Measurements from ENCODE around the gene BPTF.

DNA sequence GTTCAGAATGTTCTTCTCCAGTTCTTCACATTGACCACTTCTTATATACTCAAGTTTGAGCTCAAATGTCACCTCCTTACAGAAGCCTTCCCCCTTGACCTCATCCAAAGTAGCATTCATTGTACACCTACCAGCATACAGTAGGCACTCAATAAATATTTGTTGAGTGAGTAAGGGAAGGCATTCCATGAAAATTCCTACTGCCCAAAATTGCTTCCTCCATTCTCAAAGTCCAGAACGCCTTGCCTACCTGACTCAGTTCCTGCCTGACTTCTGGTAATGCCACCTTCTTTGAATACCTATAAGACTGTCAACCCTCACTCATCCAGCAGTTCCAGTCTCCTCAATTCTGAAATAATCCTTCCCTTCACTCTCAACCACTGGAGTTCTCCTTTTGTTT lies 14.8 kb upstream of the BPTF start:
- TF ChIP-seq ZNF23 (tag by site-specific recombination; IDR thresholded peaks at IDR 0.05; ENCODE audit: borderline replicate concordance), result no peak
- TF ChIP-seq ZNF214 (tag by site-specific recombination; IDR thresholded peaks at IDR 0.05; ENCODE audit: borderline replicate concordance), result no peak
- no peak for TF ChIP-seq ZNF624 (tag by site-specific recombination; IDR thresholded peaks at IDR 0.05)
- TF ChIP-seq, protein P1, sequence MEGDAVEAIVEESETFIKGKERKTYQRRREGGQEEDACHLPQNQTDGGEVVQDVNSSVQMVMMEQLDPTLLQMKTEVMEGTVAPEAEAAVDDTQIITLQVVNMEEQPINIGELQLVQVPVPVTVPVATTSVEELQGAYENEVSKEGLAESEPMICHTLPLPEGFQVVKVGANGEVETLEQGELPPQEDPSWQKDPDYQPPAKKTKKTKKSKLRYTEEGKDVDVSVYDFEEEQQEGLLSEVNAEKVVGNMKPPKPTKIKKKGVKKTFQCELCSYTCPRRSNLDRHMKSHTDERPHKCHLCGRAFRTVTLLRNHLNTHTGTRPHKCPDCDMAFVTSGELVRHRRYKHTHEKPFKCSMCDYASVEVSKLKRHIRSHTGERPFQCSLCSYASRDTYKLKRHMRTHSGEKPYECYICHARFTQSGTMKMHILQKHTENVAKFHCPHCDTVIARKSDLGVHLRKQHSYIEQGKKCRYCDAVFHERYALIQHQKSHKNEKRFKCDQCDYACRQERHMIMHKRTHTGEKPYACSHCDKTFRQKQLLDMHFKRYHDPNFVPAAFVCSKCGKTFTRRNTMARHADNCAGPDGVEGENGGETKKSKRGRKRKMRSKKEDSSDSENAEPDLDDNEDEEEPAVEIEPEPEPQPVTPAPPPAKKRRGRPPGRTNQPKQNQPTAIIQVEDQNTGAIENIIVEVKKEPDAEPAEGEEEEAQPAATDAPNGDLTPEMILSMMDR (tag by site-specific recombination; IDR thresholded peaks at IDR 0.05), result no peak
- no peak for TF ChIP-seq ATF2 (tag by site-specific recombination; IDR thresholded peaks at IDR 0.05; ENCODE audit: low read depth)
- TF ChIP-seq ZNF10 (tag by site-specific recombination; IDR thresholded peaks at IDR 0.05), result no peak
- no peak for TF ChIP-seq ZBTB17 (tag by site-specific recombination; IDR thresholded peaks at IDR 0.05)
- TF ChIP-seq, protein P2, sequence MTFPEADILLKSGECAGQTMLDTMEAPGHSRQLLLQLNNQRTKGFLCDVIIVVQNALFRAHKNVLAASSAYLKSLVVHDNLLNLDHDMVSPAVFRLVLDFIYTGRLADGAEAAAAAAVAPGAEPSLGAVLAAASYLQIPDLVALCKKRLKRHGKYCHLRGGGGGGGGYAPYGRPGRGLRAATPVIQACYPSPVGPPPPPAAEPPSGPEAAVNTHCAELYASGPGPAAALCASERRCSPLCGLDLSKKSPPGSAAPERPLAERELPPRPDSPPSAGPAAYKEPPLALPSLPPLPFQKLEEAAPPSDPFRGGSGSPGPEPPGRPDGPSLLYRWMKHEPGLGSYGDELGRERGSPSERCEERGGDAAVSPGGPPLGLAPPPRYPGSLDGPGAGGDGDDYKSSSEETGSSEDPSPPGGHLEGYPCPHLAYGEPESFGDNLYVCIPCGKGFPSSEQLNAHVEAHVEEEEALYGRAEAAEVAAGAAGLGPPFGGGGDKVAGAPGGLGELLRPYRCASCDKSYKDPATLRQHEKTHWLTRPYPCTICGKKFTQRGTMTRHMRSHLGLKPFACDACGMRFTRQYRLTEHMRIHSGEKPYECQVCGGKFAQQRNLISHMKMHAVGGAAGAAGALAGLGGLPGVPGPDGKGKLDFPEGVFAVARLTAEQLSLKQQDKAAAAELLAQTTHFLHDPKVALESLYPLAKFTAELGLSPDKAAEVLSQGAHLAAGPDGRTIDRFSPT (tag by site-specific recombination; IDR thresholded peaks at IDR 0.05), result no peak
- TF ChIP-seq REST (tag by site-specific recombination; IDR thresholded peaks at IDR 0.05), result no peak
